Astrocyte of the spinal cord (primary cell): ENCODE results near the gene SLC6A3.

Experiments
- DNase-seq: peaks from one replicate; pipeline ENCODE4 v3.0.0; 2011; ENCODE audit warnings: low read depth, low spot score
- H3K4me3 ChIP-seq: 2 replicates; pipeline ENCODE4 v1.5.1; 2011; ENCODE audit warnings: low read depth, mild to moderate bottlenecking, low read length, moderate library complexity
- CTCF ChIP-seq: IDR thresholded peaks from 2 replicates; pipeline ENCODE4 v1.5.1; 2012; ENCODE audit warnings: low read depth, mild to moderate bottlenecking, low read length, inconsistent platforms
- in situ Hi-C: cut with HindIII; loops from 2 replicates; pipeline ENCODE4 v1.10.0; 2017; ENCODE audit warnings: low sequenced_read_pairs

SLC6A3 gene

GRCh38 chr5:1402611-1403255 lies 42.5 kb downstream of the SLC6A3 start:
- in situ Hi-C loops: no loop called here
- H3K4me3 ChIP-seq: no peak overlapping the region
- DNase-seq: no peak
- no peak for TF ChIP-seq CTCF

DNA sequence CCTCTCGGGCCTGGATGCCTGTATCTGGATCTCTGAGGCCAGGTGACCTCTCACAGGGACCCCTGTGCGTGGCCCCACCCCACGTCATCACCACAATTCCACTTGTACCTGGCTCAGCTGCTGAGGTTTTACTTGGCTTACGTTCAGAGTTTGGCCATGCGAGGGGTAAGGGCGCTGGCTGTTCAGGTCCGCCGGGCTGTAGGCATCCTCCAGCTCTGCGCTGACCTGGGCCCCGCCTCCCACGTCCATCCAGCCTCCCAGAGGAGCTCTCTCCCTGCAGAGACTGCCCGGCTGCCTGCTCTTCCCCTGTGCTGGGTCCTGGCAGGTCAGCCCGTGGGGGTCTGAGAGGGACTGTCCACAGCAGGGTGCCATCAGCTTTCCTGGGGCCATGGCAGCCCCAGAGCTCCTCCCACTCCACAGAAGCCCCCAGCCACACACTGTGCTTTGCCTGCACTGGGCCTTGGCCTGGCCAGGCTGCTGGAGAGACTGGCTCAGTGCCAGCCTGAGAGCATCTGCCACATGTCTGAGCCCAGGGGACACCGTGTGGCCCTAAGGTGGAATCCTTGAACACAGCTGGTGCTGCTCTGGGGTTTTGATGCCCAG lies 43.6 kb downstream of the SLC6A3 start:
- in situ Hi-C loops: no loop called here
- no peak for TF ChIP-seq CTCF
- H3K4me3 ChIP-seq: no peak overlapping the region
- no peak for DNase-seq

- DNase-seq: no peak
- TF ChIP-seq CTCF: no peak
- no peak overlapping the region for H3K4me3 ChIP-seq
- in situ Hi-C loops: no loop called here
Observed at GRCh38 chr5:1400936-1401335, 44.3 kb downstream of the SLC6A3 start.

GRCh38 chr5:1400211-1400855 lies 44.9 kb downstream of the SLC6A3 start:
- no peak for DNase-seq
- H3K4me3 ChIP-seq: no peak overlapping the region
- TF ChIP-seq CTCF: no peak
- in situ Hi-C loops: no loop called here

DNA sequence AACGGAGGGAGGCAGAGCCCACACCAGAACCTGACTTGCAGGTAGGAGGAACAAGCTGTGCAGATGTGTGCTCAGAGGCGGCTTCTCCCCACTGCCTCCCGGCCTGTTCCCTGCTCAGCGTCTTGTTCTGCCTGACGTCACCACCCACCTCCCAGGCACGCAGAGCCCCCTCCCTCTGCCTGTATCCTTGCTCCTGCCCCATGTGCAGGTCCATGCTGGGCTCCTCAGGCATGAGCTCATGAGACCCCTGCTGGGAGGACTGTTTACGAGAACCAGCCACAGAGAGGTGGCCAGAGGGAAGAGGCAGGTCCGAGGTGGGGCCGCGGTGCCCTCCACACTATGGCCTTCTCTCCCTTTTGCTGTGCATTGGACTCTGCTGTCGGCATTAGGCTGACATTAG lies 45.5 kb downstream of the SLC6A3 start:
- no peak overlapping the region for H3K4me3 ChIP-seq
- in situ Hi-C loops: no loop called here
- no peak for TF ChIP-seq CTCF
- no peak for DNase-seq

- no peak overlapping the region for H3K4me3 ChIP-seq
- no peak for DNase-seq
- TF ChIP-seq CTCF: no peak
- in situ Hi-C loops: no loop called here
Observed at GRCh38 chr5:1396293-1396816, 48.9 kb downstream of the SLC6A3 start.
